Measurements from ENCODE around the gene F2R.
"Not testable (repeated sequence)": the region's sequence is repeated elsewhere in the genome, so short reads cannot be mapped to it uniquely, and the experiment has no call there.

F2R gene

DNA sequence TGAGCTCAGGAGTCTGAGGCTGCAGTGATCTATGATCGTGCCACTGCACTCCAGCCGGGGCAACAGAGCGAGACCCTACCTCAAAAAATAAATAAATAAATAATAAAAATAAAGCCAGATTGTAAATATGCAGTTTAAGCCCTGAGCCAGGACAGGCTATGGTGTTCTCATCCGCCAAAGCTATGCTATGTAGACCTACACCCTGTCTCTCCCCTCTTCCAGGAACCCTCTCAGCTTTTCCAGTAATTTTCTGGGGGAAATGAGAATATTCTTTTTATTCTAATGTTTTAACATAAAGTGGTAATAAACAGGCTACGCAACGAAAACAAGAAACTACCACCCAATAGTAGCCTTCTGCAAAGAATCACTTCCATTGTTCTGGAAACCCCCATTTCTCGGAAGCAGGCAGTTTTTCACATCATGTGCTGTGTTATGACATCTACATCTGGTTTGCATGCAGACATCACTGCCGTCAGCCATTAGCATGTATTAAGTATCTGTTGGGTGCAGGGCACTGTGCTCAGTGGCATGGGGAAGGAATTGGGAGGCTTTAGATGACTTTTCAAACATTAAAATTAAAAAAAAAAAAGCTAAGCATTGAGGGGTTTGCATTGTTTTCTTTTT is 38.0 kb upstream of the F2R start:
- Histone ChIP-seq H2BK5ac (ENCODE audit: low read depth, low read length, poor library complexity, severe bottlenecking) (no peak overlapping the region), H3K79me1 (replicated peaks; ENCODE audit: low read length, poor library complexity, severe bottlenecking) (no peaks in the 10 kb centered on the region), H3K36me3 (ENCODE audit: control insufficient read depth in 1 of 2, insufficient read depth in 2 of 2, low read depth in 1 of 2, low read length in 2 of 2) (no peaks in the 10 kb centered on the region), H3K23ac (ENCODE audit: low read length in 2 of 2) (no peak overlapping the region), H3K14ac (ENCODE audit: low read length in 2 of 2) (no peak overlapping the region), H3K4me1 (ENCODE audit: control insufficient read depth, insufficient read depth, low read depth, low read length) (no peaks in the 10 kb centered on the region), H3K18ac (ENCODE audit: low read depth in 1 of 2, low read length in 2 of 2) (no peak overlapping the region), H3K9ac (ENCODE audit: low read length) (no peak overlapping the region), H3K4me3 (ENCODE audit: insufficient read depth in 1 of 2, low read depth in 1 of 2, low read length in 2 of 2) (no peak overlapping the region), H2AK5ac (ENCODE audit: low read length, severe bottlenecking) (no peak overlapping the region), H4K8ac (ENCODE audit: low read length) (no peak overlapping the region), H3K27ac (ENCODE audit: low read length, poor library complexity, severe bottlenecking) (no peak overlapping the region), H3K27me3 (ENCODE audit: control insufficient read depth in 1 of 2, insufficient read depth in 1 of 2, low read length in 2 of 2) (no peaks in the 10 kb centered on the region), H2BK12ac (ENCODE audit: low read length in 2 of 2) (peak overlapping the region in 1 of 2 experiments; percentile 28), H3K4ac (ENCODE audit: low read depth in 1 of 2, low read length in 2 of 2) (no peak overlapping the region), H2BK120ac (ENCODE audit: low read depth, low read length) (no peak overlapping the region), H2BK15ac (ENCODE audit: low read depth, poor library complexity, severe bottlenecking) (no peak overlapping the region), H4K91ac (ENCODE audit: low read length) (no peak overlapping the region), H2AFZ (ENCODE audit: low read depth, low read length) (no peak overlapping the region), H3K4me2 (ENCODE audit: low read length, poor library complexity, severe bottlenecking) (no peak overlapping the region), H3K9me3 (ENCODE audit: control insufficient read depth, low read length) (no peaks in the 10 kb centered on the region)
- 88% methylated on average over 5 of the region's 8 CpGs for WGBS
- DNase-seq = no peak

- Histone ChIP-seq H3K9me3 (ENCODE audit: control insufficient read depth, low read length) (no peaks in the 10 kb centered on the region), H2BK120ac (ENCODE audit: low read depth, low read length) (no peak overlapping the region), H4K8ac (ENCODE audit: low read length) (no peak overlapping the region), H2AFZ (ENCODE audit: low read depth, low read length) (no peak overlapping the region), H4K91ac (ENCODE audit: low read length) (no peak overlapping the region), H2AK5ac (ENCODE audit: low read length, severe bottlenecking) (no peak overlapping the region), H3K9ac (ENCODE audit: low read length) (no peak overlapping the region), H3K14ac (ENCODE audit: low read length in 2 of 2) (no peak overlapping the region), H3K4me3 (ENCODE audit: insufficient read depth in 1 of 2, low read depth in 1 of 2, low read length in 2 of 2) (no peak overlapping the region), H2BK12ac (ENCODE audit: low read length in 2 of 2) (no peak overlapping the region), H3K4me2 (ENCODE audit: low read length, poor library complexity, severe bottlenecking) (no peak overlapping the region), H3K27ac (ENCODE audit: low read length, poor library complexity, severe bottlenecking) (no peak overlapping the region), H2BK15ac (ENCODE audit: low read depth, poor library complexity, severe bottlenecking) (no peak overlapping the region), H3K18ac (ENCODE audit: low read depth in 1 of 2, low read length in 2 of 2) (no peak overlapping the region), H3K23ac (ENCODE audit: low read length in 2 of 2) (no peak overlapping the region), H3K4me1 (ENCODE audit: control insufficient read depth, insufficient read depth, low read depth, low read length) (no peaks in the 10 kb centered on the region), H3K79me1 (replicated peaks; ENCODE audit: low read length, poor library complexity, severe bottlenecking) (no peaks in the 10 kb centered on the region), H3K27me3 (ENCODE audit: control insufficient read depth in 1 of 2, insufficient read depth in 1 of 2, low read length in 2 of 2) (no peaks in the 10 kb centered on the region), H3K4ac (ENCODE audit: low read depth in 1 of 2, low read length in 2 of 2) (no peak overlapping the region), H3K36me3 (ENCODE audit: control insufficient read depth in 1 of 2, insufficient read depth in 2 of 2, low read depth in 1 of 2, low read length in 2 of 2) (no peaks in the 10 kb centered on the region), H2BK5ac (ENCODE audit: low read depth, low read length, poor library complexity, severe bottlenecking) (no peak overlapping the region)
- WGBS = 44% methylated on average over 3 of the region's 3 CpGs
- peak; percentile 79 for DNase-seq
Measured at GRCh38 chr5:76679231-76679630, 36.7 kb upstream of the F2R start.

- H4K8ac ChIP-seq (ENCODE audit: low read length); DNase-seq; H2BK5ac ChIP-seq (ENCODE audit: low read depth, low read length, poor library complexity, severe bottlenecking); H3K9me3 ChIP-seq (ENCODE audit: control insufficient read depth, low read length); H3K4ac ChIP-seq (ENCODE audit: low read depth in 1 of 2, low read length in 2 of 2); H3K36me3 ChIP-seq (ENCODE audit: control insufficient read depth in 1 of 2, insufficient read depth in 2 of 2, low read depth in 1 of 2, low read length in 2 of 2); H3K14ac ChIP-seq (ENCODE audit: low read length in 2 of 2); H3K23ac ChIP-seq (ENCODE audit: low read length in 2 of 2); H3K18ac ChIP-seq (ENCODE audit: low read depth in 1 of 2, low read length in 2 of 2); H3K4me1 ChIP-seq (ENCODE audit: control insufficient read depth, insufficient read depth, low read depth, low read length); H3K4me3 ChIP-seq (ENCODE audit: insufficient read depth in 1 of 2, low read depth in 1 of 2, low read length in 2 of 2); H2BK15ac ChIP-seq (ENCODE audit: low read depth, poor library complexity, severe bottlenecking); H2AFZ ChIP-seq (ENCODE audit: low read depth, low read length); H4K91ac ChIP-seq (ENCODE audit: low read length); H2BK12ac ChIP-seq (ENCODE audit: low read length in 2 of 2); H2BK120ac ChIP-seq (ENCODE audit: low read depth, low read length); H2AK5ac ChIP-seq (ENCODE audit: low read length, severe bottlenecking); H3K9ac ChIP-seq (ENCODE audit: low read length); H3K27me3 ChIP-seq (ENCODE audit: control insufficient read depth in 1 of 2, insufficient read depth in 1 of 2, low read length in 2 of 2); H3K27ac ChIP-seq (ENCODE audit: low read length, poor library complexity, severe bottlenecking); H3K79me1 ChIP-seq (replicated peaks; ENCODE audit: low read length, poor library complexity, severe bottlenecking); H3K4me2 ChIP-seq (ENCODE audit: low read length, poor library complexity, severe bottlenecking): not testable (repeated sequence)
- WGBS = 90% methylated on average over 3 of the region's 4 CpGs
Measured at GRCh38 chr5:76680826-76681225, 35.1 kb upstream of the F2R start.

GRCh38 chr5:76681287-76681686 is 34.6 kb upstream of the F2R start:
- Histone ChIP-seq H2BK120ac (ENCODE audit: low read depth, low read length) (no peak overlapping the region), H3K9ac (ENCODE audit: low read length) (no peak overlapping the region), H2AK5ac (ENCODE audit: low read length, severe bottlenecking) (no peak overlapping the region), H3K36me3 (ENCODE audit: control insufficient read depth in 1 of 2, insufficient read depth in 2 of 2, low read depth in 1 of 2, low read length in 2 of 2) (no peaks in the 10 kb centered on the region), H3K4ac (ENCODE audit: low read depth in 1 of 2, low read length in 2 of 2) (no peak overlapping the region), H3K79me1 (replicated peaks; ENCODE audit: low read length, poor library complexity, severe bottlenecking) (no peaks in the 10 kb centered on the region), H4K8ac (ENCODE audit: low read length) (no peak overlapping the region), H3K27ac (ENCODE audit: low read length, poor library complexity, severe bottlenecking) (no peak overlapping the region), H3K23ac (ENCODE audit: low read length in 2 of 2) (no peak overlapping the region), H4K91ac (ENCODE audit: low read length) (no peak overlapping the region), H3K18ac (ENCODE audit: low read depth in 1 of 2, low read length in 2 of 2) (no peak overlapping the region), H2BK5ac (ENCODE audit: low read depth, low read length, poor library complexity, severe bottlenecking) (no peak overlapping the region), H2BK15ac (ENCODE audit: low read depth, poor library complexity, severe bottlenecking) (no peak overlapping the region), H3K4me3 (ENCODE audit: insufficient read depth in 1 of 2, low read depth in 1 of 2, low read length in 2 of 2) (no peak overlapping the region), H3K14ac (ENCODE audit: low read length in 2 of 2) (no peak overlapping the region), H3K4me1 (ENCODE audit: control insufficient read depth, insufficient read depth, low read depth, low read length) (peaks cover 4% of the 10 kb centered on the region), H2BK12ac (ENCODE audit: low read length in 2 of 2) (no peak overlapping the region), H3K27me3 (ENCODE audit: control insufficient read depth in 1 of 2, insufficient read depth in 1 of 2, low read length in 2 of 2) (no peaks in the 10 kb centered on the region), H2AFZ (ENCODE audit: low read depth, low read length) (no peak overlapping the region), H3K4me2 (ENCODE audit: low read length, poor library complexity, severe bottlenecking) (no peak overlapping the region), H3K9me3 (ENCODE audit: control insufficient read depth, low read length) (no peaks in the 10 kb centered on the region)
- WGBS = 83% methylated on average over 2 of the region's 4 CpGs
- DNase-seq = no peak

Data from mesenchymal stem cell (in vitro differentiated cells and primary cell).